Natural killer cell (primary cell): ENCODE data around the gene BOC. TPM values are rescaled to one million over a fixed set of nuclear protein-coding genes. Genes with fewer than 3 reads are reported as not detected.

Experiments used
- ATAC-seq, 3 donors: fragments of 150-1000 bp in 2 of 3; fragments of 200-7000 bp in 1 of 3; cut with Tn5 transposase; 1 replicate in 1 of 3; 2 replicates in 2 of 3; pipeline ENCODE4 v1.10.0; 2021; ENCODE audit warnings: mild to moderate bottlenecking in 2 of 3, moderate library complexity in 2 of 3
- DNase-seq, 2 donors: peaks; one replicate each; pipeline versions ENCODE4 v3.0.0 to v3.0.0-alpha.2; 2013 to 2021; ENCODE audit warnings: mixed read lengths in 1 of 2
- H3K27ac ChIP-seq: one replicate; pipeline ENCODE4 v1.5.1; 2013; ENCODE audit warnings: mild to moderate bottlenecking, low read length
- H3K27me3 ChIP-seq: one replicate; pipeline ENCODE4 v1.6.1; 2013; ENCODE audit warnings: low read length; ENCODE audit not compliant: control insufficient read depth, insufficient read depth
- H3K36me3 ChIP-seq: one replicate; pipeline ENCODE4 v1.6.1; 2013; ENCODE audit warnings: low read length; ENCODE audit not compliant: control insufficient read depth, insufficient read depth
- H3K4me1 ChIP-seq: one replicate; pipeline ENCODE4 v1.6.1; 2013; ENCODE audit warnings: low read length; ENCODE audit not compliant: control insufficient read depth, insufficient read depth
- H3K4me3 ChIP-seq: one replicate; pipeline ENCODE4 v1.5.1; 2013; ENCODE audit warnings: low read length
- H3K9me3 ChIP-seq: one replicate; pipeline ENCODE4 v1.6.1; 2013; ENCODE audit warnings: low read length; ENCODE audit not compliant: control insufficient read depth, insufficient read depth
- H3K27ac Mint-ChIP-seq, 2 donors: one replicate each; pipeline ENCODE4 v1.8.0; 2022; ENCODE audit warnings: mild to moderate bottlenecking in 2 of 2, mixed read lengths in 2 of 2, moderate library complexity in 1 of 2
- H3K27me3 Mint-ChIP-seq, 2 donors: one replicate each; pipeline ENCODE4 v1.8.0; 2022; ENCODE audit warnings: low read depth in 2 of 2, mixed read lengths in 2 of 2
- H3K36me3 Mint-ChIP-seq: one replicate; pipeline ENCODE4 v1.8.0; 2022; ENCODE audit warnings: mixed read lengths
- H3K4me1 Mint-ChIP-seq, 2 donors: one replicate each; pipeline ENCODE4 v1.8.0; 2022; ENCODE audit warnings: mixed read lengths in 2 of 2
- H3K4me3 Mint-ChIP-seq: one replicate; pipeline ENCODE4 v1.8.0; 2022; ENCODE audit warnings: mild to moderate bottlenecking, moderate library complexity, mixed read lengths
- H3K9me3 Mint-ChIP-seq, 2 donors: one replicate each; pipeline ENCODE4 v1.8.0; 2022; ENCODE audit warnings: mixed read lengths in 2 of 2
- WGBS: methylation state at CpG from one replicate; pipeline ENCODE4 v1.1.7; 2013; ENCODE audit warnings: missing lambda C conversion rate; ENCODE audit not compliant: insufficient coverage; 5-methylcytosine and 5-hydroxymethylcytosine counted together
- intact Hi-C: fragments of 100-400 bp; cut with micrococcal nuclease; formaldehyde crosslinking; loops from one replicate; pipeline ENCODE4 v1.14.2; 2022
- total RNA-seq, 4 donors: library from RNA; stranded (reverse); fragments of 120-200 nt in 1 of 4; gene quantifications; one replicate each; pipeline versions ENCODE4 v1.2.3 to v1.2.4, GENCODE V29; 2013 to 2022
- TF ChIP-seq, protein P1 (sequence below): fragments of 200-600 bp; IDR thresholded peaks from one replicate; pipeline ENCODE4 v1.8.0; 2022; ENCODE audit warnings: antibody characterized with exemption

Gene BOC
- total RNA-seq, 3 donors from 2014 or later (not counting 1 experiment from before 2014, with no cell fraction given) = 0.10 TPM; not detected in 2

- H3K9me3 Mint-ChIP-seq = no peaks in the 10 kb centered on the region
- Histone ChIP-seq H3K9me3 (no peaks in the 10 kb centered on the region), H3K4me3 (no peak overlapping the region), H3K36me3 (no peaks in the 10 kb centered on the region), H3K27me3 (peaks cover 16% of the 10 kb centered on the region), H3K27ac (no peak overlapping the region), H3K4me1 (peaks cover 12% of the 10 kb centered on the region)
- no peak overlapping the region for H3K27ac Mint-ChIP-seq
- H3K4me1 Mint-ChIP-seq = peaks cover 11% of the 10 kb centered on the region in 2 donors
- DNase-seq (no peak), ATAC-seq (no peak)
- H3K4me3 Mint-ChIP-seq = no peak overlapping the region
- 95% methylated on average over 6 of the region's 7 CpGs for WGBS
- intact Hi-C loops = no loop called here
- peaks cover 53 to 91% of the 10 kb centered on the region in 2 donors for H3K27me3 Mint-ChIP-seq
- TF ChIP-seq, protein P1, sequence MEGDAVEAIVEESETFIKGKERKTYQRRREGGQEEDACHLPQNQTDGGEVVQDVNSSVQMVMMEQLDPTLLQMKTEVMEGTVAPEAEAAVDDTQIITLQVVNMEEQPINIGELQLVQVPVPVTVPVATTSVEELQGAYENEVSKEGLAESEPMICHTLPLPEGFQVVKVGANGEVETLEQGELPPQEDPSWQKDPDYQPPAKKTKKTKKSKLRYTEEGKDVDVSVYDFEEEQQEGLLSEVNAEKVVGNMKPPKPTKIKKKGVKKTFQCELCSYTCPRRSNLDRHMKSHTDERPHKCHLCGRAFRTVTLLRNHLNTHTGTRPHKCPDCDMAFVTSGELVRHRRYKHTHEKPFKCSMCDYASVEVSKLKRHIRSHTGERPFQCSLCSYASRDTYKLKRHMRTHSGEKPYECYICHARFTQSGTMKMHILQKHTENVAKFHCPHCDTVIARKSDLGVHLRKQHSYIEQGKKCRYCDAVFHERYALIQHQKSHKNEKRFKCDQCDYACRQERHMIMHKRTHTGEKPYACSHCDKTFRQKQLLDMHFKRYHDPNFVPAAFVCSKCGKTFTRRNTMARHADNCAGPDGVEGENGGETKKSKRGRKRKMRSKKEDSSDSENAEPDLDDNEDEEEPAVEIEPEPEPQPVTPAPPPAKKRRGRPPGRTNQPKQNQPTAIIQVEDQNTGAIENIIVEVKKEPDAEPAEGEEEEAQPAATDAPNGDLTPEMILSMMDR = no peak
- H3K36me3 Mint-ChIP-seq = no peaks in the 10 kb centered on the region
Observed at GRCh38 chr3:113213896-113214587, 2.7 kb downstream of the BOC start.

DNA sequence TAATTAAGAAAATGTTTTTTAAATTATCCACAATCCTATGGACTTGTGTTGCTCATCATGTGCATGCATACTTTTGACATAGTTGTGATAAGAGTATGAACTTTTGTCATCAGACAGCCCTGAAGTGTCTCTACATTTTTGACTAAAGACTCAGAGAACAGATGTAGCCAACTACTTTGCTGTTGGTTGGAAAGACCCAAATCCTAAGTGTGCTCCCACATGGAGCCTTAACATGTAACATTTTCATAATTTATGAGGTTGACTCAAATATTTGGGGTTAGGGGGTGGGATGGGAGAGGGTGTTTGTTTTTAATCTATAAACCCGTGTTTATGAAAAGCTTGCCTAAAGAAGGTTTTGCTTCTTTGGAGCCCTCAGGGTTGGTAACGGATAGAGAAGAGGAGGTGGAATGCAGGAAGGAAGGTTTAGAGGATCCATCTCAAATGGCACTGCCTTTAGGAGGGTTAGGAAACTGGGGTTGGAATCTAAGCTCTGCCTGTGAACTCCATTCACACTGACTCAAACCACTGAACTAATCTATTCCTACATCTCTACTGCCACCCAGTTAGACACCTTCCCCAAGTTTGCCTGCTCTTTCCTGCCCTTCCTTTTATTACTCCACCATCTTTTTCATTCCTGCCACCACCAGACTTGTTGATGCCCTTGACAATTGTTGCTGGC lies 3.7 kb downstream of the BOC start:
- H3K36me3 ChIP-seq = no peaks in the 10 kb centered on the region
- WGBS = 86% methylated on average over 2 of the region's 2 CpGs
- TF ChIP-seq, protein P1 = no peak
- peaks cover 16% of the 10 kb centered on the region for H3K27me3 ChIP-seq
- Mint-ChIP-seq H3K27ac (no peak overlapping the region), H3K4me3 (no peak overlapping the region), H3K36me3 (no peaks in the 10 kb centered on the region), H3K27me3 (peaks cover 51 to 93% of the 10 kb centered on the region in 2 donors), H3K9me3 (no peaks in the 10 kb centered on the region), H3K4me1 (peaks cover 16% of the 10 kb centered on the region in 2 donors)
- H3K27ac ChIP-seq = no peak overlapping the region
- no peak for DNase-seq
- H3K4me3 ChIP-seq = no peak overlapping the region
- ATAC-seq = no peak
- H3K9me3 ChIP-seq = no peaks in the 10 kb centered on the region
- peaks cover 12% of the 10 kb centered on the region for H3K4me1 ChIP-seq
- intact Hi-C loops = no loop called here

- ATAC-seq (no peak), DNase-seq (no peak)
- Histone ChIP-seq H3K36me3 (no peaks in the 10 kb centered on the region), H3K9me3 (no peaks in the 10 kb centered on the region), H3K4me1 (peaks cover 8% of the 10 kb centered on the region), H3K27ac (no peak overlapping the region), H3K4me3 (no peak overlapping the region), H3K27me3 (peaks cover 12% of the 10 kb centered on the region)
- Mint-ChIP-seq H3K36me3 (no peaks in the 10 kb centered on the region), H3K9me3 (no peaks in the 10 kb centered on the region), H3K4me3 (no peak overlapping the region), H3K27me3 (peaks cover 49 to 93% of the 10 kb centered on the region in 2 donors), H3K4me1 (peaks cover 12 to 18% of the 10 kb centered on the region in 2 donors), H3K27ac (no peak overlapping the region)
- 96% methylated on average over 4 of the region's 5 CpGs for WGBS
- intact Hi-C loops = no loop called here
- TF ChIP-seq, protein P1 = no peak
Observed at GRCh38 chr3:113216393-113216792, 5.0 kb downstream of the BOC start.
